HCT116 (cell line): ENCODE results near the gene DDX10. TPM values are rescaled to one million over a fixed set of nuclear protein-coding genes. Genes with fewer than 3 reads are reported as not detected.

Source experiments
- ATAC-seq: fragments of 200-7000 bp; cut with Tn5 transposase; 2 replicates; pipeline ENCODE4 v1.9.1; 2020; ENCODE audit warnings: mild to moderate bottlenecking, moderate library complexity
- BruUV-seq: library from RNA; stranded (reverse); fragments of 400-500 nt; replicated peaks from 2 replicates; lab custom pipeline; 2021; lab: Mats Ljungman, UMichigan
- CTCF ChIA-PET: fragments of 300-600 bp; sonication (Branson Sonifier 250); formaldehyde crosslinking; loops from one replicate; lab custom pipeline; 2021; ENCODE audit warnings: antibody characterized with exemption; lab: Charles Lee
- POLR2A ChIA-PET: fragments of 300-600, 350-600 bp; sonication (Branson Sonifier 250); formaldehyde crosslinking; loops from one replicate; lab custom pipeline; 2021; ENCODE audit warnings: antibody characterized with exemption; lab: Charles Lee
- RAD21 ChIA-PET, 2 experiments: fragments of 300-600 bp; sonication (Branson Sonifier 250); formaldehyde crosslinking; loops; one replicate each; lab custom pipeline; 2023; ENCODE audit warnings: low total read pairs in 2 of 2; ENCODE audit not compliant: uncharacterized antibody in 2 of 2, unreplicated experiment in 2 of 2, low non-redundant PET in 1 of 2; lab: Charles Lee
- DNase-seq: peaks from one replicate; pipeline ENCODE4 v3.0.0-alpha.2; 2010; ENCODE audit warnings: low read depth, low spot score
- H2AFZ ChIP-seq: fragments of 200-600 bp; shearing (Covaris generic), sonication (generic); 2 replicates; pipeline ENCODE4 v1.6.1; 2017; ENCODE audit warnings: low read depth, mixed run types, mixed read lengths, antibody characterized with exemption, low read length; ENCODE audit not compliant: poor library complexity, severe bottlenecking
- H3K27ac ChIP-seq: 2 replicates; pipeline ENCODE4 v1.5.1; 2012; ENCODE audit warnings: low read depth, low read length
- H3K27me3 ChIP-seq: fragments of 200-600 bp; sonication (generic); 2 replicates; pipeline ENCODE4 v1.6.1; 2016; ENCODE audit warnings: mixed run types, low read length, mixed read lengths; ENCODE audit not compliant: insufficient read depth
- H3K36me3 ChIP-seq, 2 experiments: fragments of 200-500 bp in 1 of 2; fragments of 200-600 bp in 1 of 2; sonication (Bioruptor generic) in 1 of 2; sonication (generic) in 1 of 2; 2 replicates each; pipeline versions ENCODE4 v1.5.1 to v1.6.1; 2014 to 2016; ENCODE audit warnings: low read length in 2 of 2, inconsistent platforms in 1 of 2, mixed read lengths in 1 of 2, mixed run types in 1 of 2; ENCODE audit not compliant: insufficient read depth in 2 of 2, control insufficient read depth in 1 of 2
- H3K4me1 ChIP-seq, 2 experiments: fragments of 200-600 bp in 1 of 2; sonication (generic) in 1 of 2; 2 replicates each; pipeline versions ENCODE4 v1.5.1 to v1.6.1; 2012 to 2017; ENCODE audit warnings: low read length in 2 of 2, inconsistent platforms in 1 of 2, mild to moderate bottlenecking in 1 of 2, mixed read lengths in 1 of 2, mixed run types in 1 of 2, moderate library complexity in 1 of 2; ENCODE audit not compliant: insufficient read depth in 2 of 2, control insufficient read depth in 1 of 2
- H3K4me2 ChIP-seq: fragments of 200-600 bp; sonication (generic); 2 replicates; pipeline ENCODE4 v1.6.1; 2017; ENCODE audit warnings: mixed run types, low read length, mixed read lengths
- H3K4me3 ChIP-seq, 2 experiments: fragments of 200-600 bp in 1 of 2; sonication (generic) in 1 of 2; replicated peaks in 1 of 2; 2 replicates each; pipeline ENCODE4 v1.5.1; 2011 to 2016; ENCODE audit warnings: low read length in 2 of 2, control low read depth in 1 of 2, low read depth in 1 of 2, mild to moderate bottlenecking in 1 of 2, mixed read lengths in 1 of 2, mixed run types in 1 of 2
- H3K79me2 ChIP-seq: fragments of 200-600 bp; sonication (generic); 2 replicates; pipeline ENCODE4 v1.6.1; 2017; ENCODE audit warnings: mild to moderate bottlenecking, mixed run types, low read length, moderate library complexity, mixed read lengths; ENCODE audit not compliant: insufficient read depth
- H3K9ac ChIP-seq: fragments of 200-600 bp; sonication (generic); 2 replicates; pipeline ENCODE4 v1.6.1; 2016; ENCODE audit warnings: low read length, mixed read lengths
- H3K9me2 ChIP-seq: fragments of 200-600 bp; sonication (generic), shearing (Covaris generic); 2 replicates; pipeline ENCODE4 v1.6.1; 2017; ENCODE audit warnings: mixed run types, mild to moderate bottlenecking, moderate library complexity; ENCODE audit not compliant: insufficient read depth
- H3K9me3 ChIP-seq, 2 experiments: fragments of 200-500 bp in 1 of 2; fragments of 200-600 bp in 1 of 2; sonication (Bioruptor generic) in 1 of 2; sonication (generic) in 1 of 2; 2 replicates each; pipeline ENCODE4 v1.6.1; 2014 to 2017; ENCODE audit warnings: low read length in 2 of 2, mixed read lengths in 2 of 2, inconsistent platforms in 1 of 2, low read depth in 1 of 2, mild to moderate bottlenecking in 1 of 2, mixed run types in 1 of 2, moderate library complexity in 1 of 2; ENCODE audit not compliant: control insufficient read depth in 1 of 2, insufficient read depth in 1 of 2
- H4K20me1 ChIP-seq: fragments of 200-600 bp; sonication (generic), shearing (Covaris generic); 2 replicates; pipeline ENCODE4 v1.6.1; 2017; ENCODE audit warnings: mixed run types, mild to moderate bottlenecking, moderate library complexity; ENCODE audit not compliant: insufficient read depth
- CBX3 ChIP-seq: IDR thresholded peaks from 2 replicates; pipeline ENCODE4 v1.6.1; 2012; ENCODE audit warnings: low read depth
- EGR1 ChIP-seq: IDR thresholded peaks from 2 replicates; pipeline ENCODE4 v1.6.1; 2012; ENCODE audit warnings: low read depth
- ELF1 ChIP-seq: IDR thresholded peaks from 2 replicates; pipeline ENCODE4 v1.6.1; 2012; ENCODE audit warnings: low read depth, borderline replicate concordance
- EZH2 ChIP-seq: fragments of 200-600 bp; sonication (generic); IDR thresholded peaks from 2 replicates; pipeline ENCODE4 v1.6.1; 2017; ENCODE audit warnings: antibody characterized with exemption, mixed run types
- JUND ChIP-seq: IDR thresholded peaks from 2 replicates; pipeline ENCODE4 v1.6.1; 2012
- SIN3A ChIP-seq: IDR thresholded peaks from 2 replicates; pipeline ENCODE4 v1.6.1; 2012; ENCODE audit warnings: low read depth
- SRF ChIP-seq: IDR thresholded peaks from 2 replicates; pipeline ENCODE4 v1.6.1; 2012; ENCODE audit warnings: low read depth
- TCF7L2 ChIP-seq: IDR thresholded peaks from 2 replicates; pipeline ENCODE4 v1.7.0; 2011; ENCODE audit warnings: borderline replicate concordance, inconsistent platforms; ENCODE audit not compliant: insufficient read depth, insufficient read length; ENCODE audit errors: extremely low read depth
- YY1 ChIP-seq: IDR thresholded peaks from 2 replicates; pipeline ENCODE4 v1.6.1; 2011; ENCODE audit warnings: low read length, low read depth, moderate library complexity, mild to moderate bottlenecking; ENCODE audit not compliant: insufficient replicate concordance; ENCODE audit errors: extremely low read depth
- intact Hi-C: fragments of 100-400 bp; cut with micrococcal nuclease; formaldehyde crosslinking; loops from 2 replicates; pipeline ENCODE4 v1.10.0; 2022
- total RNA-seq: library from RNA; stranded (reverse); gene quantifications from one replicate; pipeline ENCODE4 v1.2.1, GENCODE V29; 2021; ENCODE audit not compliant: unreplicated experiment
- TF ChIP-seq, protein P1 (sequence below): IDR thresholded peaks from 2 replicates; pipeline ENCODE4 v1.6.1; 2012
- TF ChIP-seq, protein P2 (sequence below), 3 experiments: fragments of 200-600 bp in 1 of 3; sonication (generic) in 1 of 3; IDR thresholded peaks in 2 of 3; conservative IDR thresholded peaks in 1 of 3; 2 replicates each; pipeline ENCODE4 v1.5.1; 2012 to 2017; ENCODE audit warnings: low read depth in 2 of 3, low read length in 2 of 3, antibody characterized with exemption in 1 of 3, borderline replicate concordance in 1 of 3, control low read depth in 1 of 3, mild to moderate bottlenecking in 1 of 3, mixed read lengths in 1 of 3, mixed run types in 1 of 3, moderate library complexity in 1 of 3; ENCODE audit not compliant: insufficient read depth in 1 of 3

Gene DDX10
- total RNA-seq, 1 experiment from 2014 or later = 66.5 TPM

DNA sequence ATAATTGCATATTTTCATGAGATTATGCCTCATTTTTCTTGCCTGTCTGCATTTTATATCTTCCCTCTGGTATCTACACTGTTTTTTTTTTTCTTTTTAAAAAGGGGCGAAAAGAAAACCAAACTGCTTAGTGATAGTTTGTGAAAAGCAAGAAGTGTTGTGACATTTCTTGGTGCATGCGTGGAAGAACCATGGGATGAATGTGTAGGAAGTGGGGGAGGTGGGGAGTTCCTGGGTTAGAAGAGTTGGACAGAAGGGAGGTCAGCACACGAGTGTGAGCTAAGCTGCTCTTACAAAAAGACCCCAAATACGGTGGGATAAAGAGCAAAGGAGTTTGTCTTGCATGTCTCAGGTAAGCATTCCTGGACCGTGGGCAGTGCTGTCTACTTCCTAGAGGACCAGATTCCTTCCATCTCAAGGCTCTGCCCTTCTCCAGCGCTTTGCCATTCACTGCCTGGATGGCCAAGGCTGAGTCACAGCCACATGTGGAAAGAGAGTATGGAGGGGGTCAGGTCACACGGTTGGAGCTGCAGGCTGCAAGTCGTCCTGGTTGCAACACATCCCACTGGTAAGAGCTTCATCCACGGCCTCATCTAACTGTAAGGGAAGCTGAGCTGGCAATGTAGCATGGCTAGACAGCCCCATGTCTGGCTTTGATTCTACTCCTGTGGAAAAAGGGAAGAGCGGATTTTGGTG, 300.6 kb downstream of the DDX10 start:
- H3K4me1 ChIP-seq = peaks cover 6 to 7% of the 10 kb centered on the region in 2 experiments; a peak in 3 of 4 replicates
- ChIA-PET POLR2A (no interaction called here), RAD21 (no interaction called here), CTCF (no interaction called here)
- intact Hi-C loops = no loop called here
- no peak overlapping the region for H3K4me2 ChIP-seq
- DNase-seq = no peak
- TF ChIP-seq, protein P1, sequence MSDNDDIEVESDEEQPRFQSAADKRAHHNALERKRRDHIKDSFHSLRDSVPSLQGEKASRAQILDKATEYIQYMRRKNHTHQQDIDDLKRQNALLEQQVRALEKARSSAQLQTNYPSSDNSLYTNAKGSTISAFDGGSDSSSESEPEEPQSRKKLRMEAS = no peak
- no peak for TF ChIP-seq ELF1
- TF ChIP-seq, protein P2, sequence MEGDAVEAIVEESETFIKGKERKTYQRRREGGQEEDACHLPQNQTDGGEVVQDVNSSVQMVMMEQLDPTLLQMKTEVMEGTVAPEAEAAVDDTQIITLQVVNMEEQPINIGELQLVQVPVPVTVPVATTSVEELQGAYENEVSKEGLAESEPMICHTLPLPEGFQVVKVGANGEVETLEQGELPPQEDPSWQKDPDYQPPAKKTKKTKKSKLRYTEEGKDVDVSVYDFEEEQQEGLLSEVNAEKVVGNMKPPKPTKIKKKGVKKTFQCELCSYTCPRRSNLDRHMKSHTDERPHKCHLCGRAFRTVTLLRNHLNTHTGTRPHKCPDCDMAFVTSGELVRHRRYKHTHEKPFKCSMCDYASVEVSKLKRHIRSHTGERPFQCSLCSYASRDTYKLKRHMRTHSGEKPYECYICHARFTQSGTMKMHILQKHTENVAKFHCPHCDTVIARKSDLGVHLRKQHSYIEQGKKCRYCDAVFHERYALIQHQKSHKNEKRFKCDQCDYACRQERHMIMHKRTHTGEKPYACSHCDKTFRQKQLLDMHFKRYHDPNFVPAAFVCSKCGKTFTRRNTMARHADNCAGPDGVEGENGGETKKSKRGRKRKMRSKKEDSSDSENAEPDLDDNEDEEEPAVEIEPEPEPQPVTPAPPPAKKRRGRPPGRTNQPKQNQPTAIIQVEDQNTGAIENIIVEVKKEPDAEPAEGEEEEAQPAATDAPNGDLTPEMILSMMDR (IDR thresholded peaks at IDR 0.05 in 2 of 3, conservative IDR thresholded peaks at IDR 0.05 in 1 of 3; ENCODE audit: borderline replicate concordance in 1 of 3, insufficient read depth in 1 of 3, low read depth in 2 of 3, low read length in 2 of 3) = no peak
- no peak for TF ChIP-seq SIN3A
- TF ChIP-seq CBX3 = no peak
- TF ChIP-seq EGR1 = no peak
- no peak for TF ChIP-seq YY1
- TF ChIP-seq SRF = no peak
- no peak for TF ChIP-seq TCF7L2
- no peak for TF ChIP-seq EZH2
- no peak for TF ChIP-seq JUND
- no peak overlapping the region for H3K9ac ChIP-seq
- H3K9me2 ChIP-seq = no peaks in the 10 kb centered on the region
- H3K9me3 ChIP-seq = no peaks in the 10 kb centered on the region
- no TSS peak for BruUV-seq
- H3K27ac ChIP-seq = no peak overlapping the region
- H3K4me3 ChIP-seq = no peak overlapping the region
- no peaks in the 10 kb centered on the region for H4K20me1 ChIP-seq
- no peak overlapping the region for H2AFZ ChIP-seq
- H3K79me2 ChIP-seq = no peaks in the 10 kb centered on the region
- no peaks in the 10 kb centered on the region for H3K27me3 ChIP-seq
- no peak; the same call in 1 of the 2 replicates for ATAC-seq
- no peaks in the 10 kb centered on the region for H3K36me3 ChIP-seq
